Umbilical cord (tissue), 2 donors: ENCODE data around the gene EPHA6. TPM values are rescaled to one million over a fixed set of nuclear protein-coding genes. Genes with fewer than 3 reads are reported as not detected.
"Not testable (repeated sequence)": the region's sequence is repeated elsewhere in the genome, so short reads cannot be mapped to it uniquely, and the experiment has no call there.

Experiments
- DNase-seq: peaks from one replicate; pipeline ENCODE4 v3.0.0-alpha.2; 2015; ENCODE audit warnings: low spot score
- total RNA-seq: library from RNA; depleted of rRNA; stranded (reverse); fragments of >200 nt; gene quantifications from one replicate; pipeline ENCODE4 v1.2.3, GENCODE V29; 2014; ENCODE audit warnings: low replicate concordance; ENCODE audit not compliant: insufficient read depth

The EPHA6 gene
- total RNA-seq, 1 donor from 2014 or later, result 1.4 TPM

- no peak for DNase-seq
Observed at GRCh38 chr3:97265237-97266005, 451.0 kb downstream of the EPHA6 start.

GRCh38 chr3:97269202-97269601 lies 454.8 kb downstream of the EPHA6 start:
- no peak for DNase-seq

GRCh38 chr3:97276879-97277550 lies 462.6 kb downstream of the EPHA6 start:
- not testable (repeated sequence) for DNase-seq

GRCh38 chr3:97277708-97278107 lies 463.3 kb downstream of the EPHA6 start:
- DNase-seq, result no peak

- no peak for DNase-seq
Observed at GRCh38 chr3:97278506-97278905, 464.1 kb downstream of the EPHA6 start.

- DNase-seq, result no peak
Observed at GRCh38 chr3:97291901-97292300, 477.5 kb downstream of the EPHA6 start.

- no peak for DNase-seq
Observed at GRCh38 chr3:97293596-97294131, 479.3 kb downstream of the EPHA6 start.

GRCh38 chr3:97297032-97297431 lies 482.6 kb downstream of the EPHA6 start:
- no peak for DNase-seq

GRCh38 chr3:97301114-97301513 lies 486.7 kb downstream of the EPHA6 start:
- no peak for DNase-seq

GRCh38 chr3:97306226-97306625 lies 491.8 kb downstream of the EPHA6 start:
- no peak for DNase-seq

- no peak for DNase-seq
Observed at GRCh38 chr3:97338375-97338774, 524.0 kb downstream of the EPHA6 start.

GRCh38 chr3:97340940-97341339 lies 526.5 kb downstream of the EPHA6 start:
- DNase-seq, result no peak

GRCh38 chr3:97347780-97348179 lies 533.4 kb downstream of the EPHA6 start:
- no peak for DNase-seq

- DNase-seq, result no peak
Observed at GRCh38 chr3:97350971-97351370, 536.6 kb downstream of the EPHA6 start.

- no peak for DNase-seq
Observed at GRCh38 chr3:97353176-97353575, 538.8 kb downstream of the EPHA6 start.

- no peak for DNase-seq
Observed at GRCh38 chr3:97359977-97360376, 545.6 kb downstream of the EPHA6 start.

- no peak for DNase-seq
Observed at GRCh38 chr3:97360804-97361203, 546.4 kb downstream of the EPHA6 start.

- no peak for DNase-seq
Observed at GRCh38 chr3:97384583-97384982, 570.2 kb downstream of the EPHA6 start.

- no peak for DNase-seq
Observed at GRCh38 chr3:97388774-97389173, 574.4 kb downstream of the EPHA6 start.

GRCh38 chr3:97389936-97390335 lies 575.5 kb downstream of the EPHA6 start:
- no peak for DNase-seq

- no peak for DNase-seq
Observed at GRCh38 chr3:97391167-97391566, 576.8 kb downstream of the EPHA6 start.

GRCh38 chr3:97409612-97410011 lies 595.2 kb downstream of the EPHA6 start:
- no peak for DNase-seq

- DNase-seq, result no peak
Observed at GRCh38 chr3:97421565-97421964, 607.2 kb downstream of the EPHA6 start.
